Transverse colon (tissue), 4 donors: Measurements from ENCODE around the gene MBD1.
"Not testable (repeated sequence)": the region's sequence is repeated elsewhere in the genome, so short reads cannot be mapped to it uniquely, and the experiment has no call there.

Experiments
- EP300 ChIP-seq: sonication (generic); formaldehyde crosslinking; IDR thresholded peaks from one replicate; pipeline ENCODE4 v1.6.1; 2017; ENCODE audit warnings: antibody characterized with exemption, low read depth
- POLR2A ChIP-seq: fragments of 450-650 bp; IDR thresholded peaks from one replicate; pipeline ENCODE4 v1.6.1; 2016; ENCODE audit warnings: antibody characterized with exemption, mild to moderate bottlenecking, moderate library complexity
- POLR2AphosphoS5 ChIP-seq, 3 donors: sonication (generic); formaldehyde crosslinking; IDR thresholded peaks; one replicate each; pipeline ENCODE4 v1.6.1; 2016; ENCODE audit warnings: antibody characterized with exemption in 3 of 3
- TF ChIP-seq, protein P1 (sequence below), 5 experiments: fragments of 200-600 bp in 3 of 5; fragments of 450-650 bp in 2 of 5; sonication (generic) in 3 of 5; IDR thresholded peaks; 1 replicate in 2 of 5; 2 replicates in 3 of 5; pipeline ENCODE4 v1.5.1; 2016 to 2017; ENCODE audit warnings: antibody characterized with exemption in 5 of 5, inconsistent platforms in 3 of 5, mild to moderate bottlenecking in 2 of 5, moderate library complexity in 1 of 5

- not testable (repeated sequence) for TF ChIP-seq POLR2A; POLR2AphosphoS5 (IDR thresholded peaks at IDR 0.05); EP300
- TF ChIP-seq, protein P1, sequence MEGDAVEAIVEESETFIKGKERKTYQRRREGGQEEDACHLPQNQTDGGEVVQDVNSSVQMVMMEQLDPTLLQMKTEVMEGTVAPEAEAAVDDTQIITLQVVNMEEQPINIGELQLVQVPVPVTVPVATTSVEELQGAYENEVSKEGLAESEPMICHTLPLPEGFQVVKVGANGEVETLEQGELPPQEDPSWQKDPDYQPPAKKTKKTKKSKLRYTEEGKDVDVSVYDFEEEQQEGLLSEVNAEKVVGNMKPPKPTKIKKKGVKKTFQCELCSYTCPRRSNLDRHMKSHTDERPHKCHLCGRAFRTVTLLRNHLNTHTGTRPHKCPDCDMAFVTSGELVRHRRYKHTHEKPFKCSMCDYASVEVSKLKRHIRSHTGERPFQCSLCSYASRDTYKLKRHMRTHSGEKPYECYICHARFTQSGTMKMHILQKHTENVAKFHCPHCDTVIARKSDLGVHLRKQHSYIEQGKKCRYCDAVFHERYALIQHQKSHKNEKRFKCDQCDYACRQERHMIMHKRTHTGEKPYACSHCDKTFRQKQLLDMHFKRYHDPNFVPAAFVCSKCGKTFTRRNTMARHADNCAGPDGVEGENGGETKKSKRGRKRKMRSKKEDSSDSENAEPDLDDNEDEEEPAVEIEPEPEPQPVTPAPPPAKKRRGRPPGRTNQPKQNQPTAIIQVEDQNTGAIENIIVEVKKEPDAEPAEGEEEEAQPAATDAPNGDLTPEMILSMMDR (IDR thresholded peaks at IDR 0.05) = not testable (repeated sequence)
Measured at GRCh38 chr18:50288348-50289107, 7.2 kb upstream of the MBD1 start.
